ENCODE data around the gene ADCY9.

The ADCY9 gene

DNA sequence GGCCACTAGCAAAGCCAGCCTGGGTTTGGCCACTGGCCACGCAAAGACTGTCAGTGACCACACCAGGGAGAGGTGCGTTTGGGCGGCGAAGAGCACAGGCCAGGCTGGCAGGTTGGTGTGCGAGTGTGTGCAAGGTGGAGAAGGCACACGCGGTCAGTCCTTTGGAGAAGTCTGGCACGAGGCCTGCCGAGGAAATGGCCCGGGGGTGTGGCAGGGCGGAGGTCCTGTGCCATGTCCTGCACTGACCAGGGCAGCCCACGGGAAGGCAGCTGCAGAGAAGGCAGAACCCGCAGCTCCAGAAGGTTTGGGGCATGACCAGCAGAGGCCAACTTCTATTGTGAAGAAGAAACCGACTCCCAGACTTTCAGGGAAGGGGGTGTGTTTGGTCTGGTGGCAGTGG, 90.8 kb downstream of the ADCY9 start:
- no peak for DNase-seq

DNA sequence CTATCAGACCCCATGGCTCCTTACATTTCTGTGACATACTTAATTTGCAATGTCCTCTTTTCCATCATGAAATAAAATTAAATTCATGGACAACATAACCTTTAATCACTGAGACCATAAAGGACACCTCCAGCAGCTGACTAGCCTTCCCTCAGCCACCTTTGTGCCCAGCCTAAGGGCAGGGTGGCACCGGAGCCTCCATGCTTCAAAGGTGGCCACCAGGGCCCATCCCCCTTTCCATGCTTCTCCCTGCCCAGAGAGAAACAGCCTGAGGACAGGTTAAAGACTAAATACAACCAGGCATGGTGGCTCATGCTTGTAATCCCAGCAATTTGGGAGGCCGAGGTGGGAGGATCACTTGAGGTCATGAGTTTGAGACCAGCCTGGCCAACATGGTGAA, 94.3 kb downstream of the ADCY9 start:
- DNase-seq = no peak

GRCh38 chr16:4021070-4021779, 95.0 kb downstream of the ADCY9 start:
- DNase-seq = no peak

- DNase-seq = peak; percentile 34
Observed at GRCh38 chr16:4019371-4019791, 96.9 kb downstream of the ADCY9 start.

DNA sequence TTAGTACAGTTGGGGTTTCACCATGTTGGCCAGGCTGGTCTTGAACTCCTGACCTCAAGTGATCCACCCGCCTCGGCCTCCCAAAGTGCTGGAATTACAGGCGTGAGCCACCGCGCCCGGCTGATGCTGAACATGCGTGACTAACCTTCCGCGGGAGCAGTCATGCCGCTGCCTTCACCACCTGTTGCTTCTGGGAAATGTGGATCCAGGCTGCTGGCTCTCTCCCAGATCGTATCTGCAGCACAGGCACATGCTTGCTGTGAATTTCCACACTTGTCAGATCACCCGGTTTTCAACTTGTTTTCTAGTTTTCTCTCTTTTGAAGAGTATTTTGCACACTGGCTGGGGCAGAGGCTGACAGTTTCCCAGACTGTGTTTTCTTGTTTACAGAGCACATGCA, 97.9 kb downstream of the ADCY9 start:
- no peak for DNase-seq

DNA sequence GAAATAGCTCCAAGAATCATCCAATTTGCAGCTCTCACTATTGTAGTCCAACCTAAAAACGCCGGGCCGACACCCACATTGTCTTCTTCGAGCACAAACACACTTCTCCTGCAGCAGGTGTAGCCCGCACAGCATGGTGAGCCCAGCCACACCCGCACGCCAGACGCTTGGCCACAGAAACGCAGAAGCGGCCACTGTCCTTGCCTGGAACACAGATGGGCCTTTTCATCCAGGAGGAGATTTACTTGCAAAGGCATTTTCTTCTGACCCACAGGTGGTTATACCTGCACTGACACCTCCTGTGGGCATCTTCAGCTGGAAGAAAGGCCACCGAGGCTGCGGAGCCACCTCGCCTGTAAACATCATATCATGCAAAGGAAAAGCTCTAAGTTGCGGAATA, 98.4 kb downstream of the ADCY9 start:
- DNase-seq = no peak

- peak; percentile 98 for DNase-seq
Observed at GRCh38 chr16:4016658-4017057, 99.6 kb downstream of the ADCY9 start.

DNA sequence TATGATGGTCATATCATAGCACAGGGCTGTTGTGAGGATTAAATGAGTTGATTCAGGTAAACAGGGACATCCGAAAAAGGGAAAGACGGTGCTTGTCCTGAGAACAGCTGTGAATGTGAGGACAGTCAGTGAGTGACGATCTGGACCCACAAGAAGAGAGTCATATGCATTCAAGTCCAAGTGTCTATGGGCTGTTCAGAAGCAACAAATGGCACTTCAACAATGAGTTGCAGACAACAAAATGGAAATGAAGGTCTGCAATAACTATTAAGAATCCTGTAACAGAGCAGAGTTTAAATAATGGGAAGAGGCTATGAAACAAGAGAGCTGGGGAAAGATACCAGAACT, 100.3 kb downstream of the ADCY9 start:
- peak; percentile 43 for DNase-seq

DNA sequence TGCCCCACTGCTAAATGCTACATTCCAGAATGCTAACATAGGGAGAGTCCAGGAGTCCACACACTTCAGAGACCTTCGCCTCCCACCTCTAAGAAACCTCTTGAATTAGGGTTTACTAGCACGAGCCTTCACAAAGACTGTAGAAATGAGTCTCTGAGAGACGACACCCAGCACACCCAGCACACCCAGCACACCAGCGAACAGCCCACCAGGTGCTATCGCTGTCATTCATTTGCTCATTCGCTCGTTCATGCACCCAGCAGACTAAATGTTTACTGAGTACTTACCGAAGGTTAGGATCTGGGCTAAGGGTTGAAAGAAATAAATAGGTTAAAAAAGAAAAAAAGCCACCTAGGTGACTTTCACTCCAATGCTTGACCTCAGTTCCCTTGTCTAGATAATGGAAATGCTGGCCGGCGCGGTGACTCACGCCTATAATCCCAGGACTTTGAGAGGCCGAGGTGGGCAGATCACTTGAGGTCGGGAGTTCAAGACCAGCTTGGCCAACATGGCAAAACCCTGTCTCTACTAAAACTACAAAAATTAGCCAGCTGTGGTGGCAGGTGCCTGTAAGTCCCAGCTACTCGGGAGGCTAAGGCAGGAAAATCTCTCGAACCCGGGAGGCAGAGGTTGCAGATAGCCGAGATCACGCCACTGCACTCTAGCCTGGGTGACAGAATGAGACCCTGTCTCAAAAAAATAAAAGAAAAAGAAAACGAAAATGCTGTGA, 100.8 kb downstream of the ADCY9 start:
- DNase-seq = peak; percentile 75

GRCh38 chr16:4011940-4012629, 104.2 kb downstream of the ADCY9 start:
- no peak for DNase-seq

GRCh38 chr16:4011225-4011939, 104.9 kb downstream of the ADCY9 start:
- DNase-seq = peak; percentile 79

- no peak for DNase-seq
Observed at GRCh38 chr16:4010225-4011158, 105.8 kb downstream of the ADCY9 start.

DNA sequence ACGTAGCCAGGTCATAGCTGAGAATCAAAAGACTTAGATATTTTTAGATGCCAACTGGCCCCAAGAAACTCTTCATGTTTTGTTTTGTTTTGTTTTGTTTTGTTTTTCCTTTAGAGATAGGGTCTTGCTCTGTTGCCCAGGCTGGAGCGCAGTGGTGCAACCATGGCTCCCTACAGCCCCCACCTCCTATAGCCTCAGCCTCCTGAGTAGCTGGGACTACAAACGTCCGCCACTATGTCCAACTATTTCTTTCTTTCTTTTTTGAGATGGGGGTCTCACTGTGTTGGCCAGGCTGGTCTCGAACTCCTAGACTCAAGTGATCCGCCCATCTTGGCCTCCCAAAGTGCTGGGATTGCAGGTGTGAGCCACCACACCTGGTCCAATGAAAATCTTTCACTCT, 107.1 kb downstream of the ADCY9 start:
- no peak for DNase-seq

GRCh38 chr16:4008116-4008515, 108.1 kb downstream of the ADCY9 start:
- DNase-seq = no peak

- no peak for DNase-seq
Observed at GRCh38 chr16:4006397-4006999, 109.7 kb downstream of the ADCY9 start.

DNA sequence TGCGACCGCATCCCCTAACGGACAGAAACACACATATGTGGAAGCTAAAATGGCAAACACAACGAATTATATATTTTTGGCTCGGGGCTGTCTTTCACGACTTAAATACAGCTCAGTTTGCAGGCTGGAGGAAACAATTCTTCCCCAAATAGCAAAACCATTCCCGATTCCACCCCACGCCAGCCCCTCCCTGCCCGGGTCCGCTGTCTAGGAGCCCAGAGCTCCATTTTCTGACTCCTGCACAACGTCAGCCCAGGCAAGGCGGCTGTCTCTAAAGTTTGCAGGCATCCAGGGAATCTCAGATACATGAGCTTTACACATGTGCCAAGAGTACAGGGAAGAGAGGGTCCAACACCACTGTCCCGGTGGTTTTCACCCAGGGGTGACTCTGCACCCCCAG, 110.5 kb downstream of the ADCY9 start:
- peak; percentile 63 for DNase-seq

DNA sequence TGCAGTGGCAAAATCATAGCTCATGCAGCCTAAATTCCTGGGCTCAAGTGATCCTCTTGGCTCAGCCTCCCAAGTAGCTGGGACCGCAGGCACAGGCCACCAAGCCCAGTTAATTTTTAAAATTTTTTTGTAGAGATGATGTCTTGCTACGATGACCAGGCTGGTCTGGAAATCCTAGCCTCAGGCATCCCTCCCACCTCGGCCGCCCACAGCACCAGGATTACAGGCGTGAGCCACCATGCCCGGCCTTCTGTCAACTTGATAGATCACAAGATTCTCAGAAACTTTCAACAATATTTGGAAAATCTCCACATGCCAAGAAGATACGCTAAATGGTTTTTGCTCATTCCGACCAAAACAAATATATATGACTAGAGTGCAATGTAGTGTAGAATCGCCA, 111.0 kb downstream of the ADCY9 start:
- no peak for DNase-seq

DNA sequence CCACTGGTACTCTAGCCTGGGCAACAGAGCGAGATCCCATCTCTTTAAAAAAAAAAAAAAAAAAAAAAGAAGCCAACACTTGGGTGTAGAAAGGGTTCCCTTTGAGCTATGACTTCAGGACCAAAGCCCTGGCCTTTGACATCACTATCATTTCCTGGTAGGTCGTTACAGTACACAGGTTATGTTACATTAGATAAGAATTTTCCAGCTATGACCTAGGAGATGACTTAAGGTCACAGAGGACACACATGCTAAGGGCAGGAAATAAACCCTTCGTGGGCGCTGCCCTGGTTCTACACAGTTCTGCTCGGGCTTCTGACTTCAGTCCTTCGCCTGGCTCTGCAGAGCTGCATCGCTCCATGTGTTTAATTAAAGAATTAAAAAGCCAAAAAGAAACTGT, 112.0 kb downstream of the ADCY9 start:
- no peak for DNase-seq

DNA sequence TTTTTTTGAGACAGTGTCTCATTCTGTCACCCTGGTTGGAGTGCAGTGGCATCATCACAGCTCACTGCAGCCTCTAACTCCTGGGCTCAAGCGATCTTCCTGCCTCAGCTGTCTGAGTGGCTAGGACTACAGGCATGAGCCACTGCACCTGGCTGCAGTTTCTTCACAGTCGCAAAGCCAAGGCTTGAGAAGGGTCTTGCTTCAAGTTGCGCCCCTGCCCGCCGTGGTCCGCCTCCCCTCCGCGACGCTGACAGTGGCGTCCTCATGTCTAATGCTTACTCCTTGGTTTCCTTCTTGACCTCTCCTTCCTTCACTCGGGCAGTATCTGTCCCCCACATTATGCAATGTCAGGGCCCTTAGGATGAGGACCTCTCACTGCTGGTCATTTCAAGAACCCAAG, 112.7 kb downstream of the ADCY9 start:
- no peak for DNase-seq

- DNase-seq = no peak
Observed at GRCh38 chr16:4003166-4003565, 113.1 kb downstream of the ADCY9 start.

GRCh38 chr16:4002121-4002520, 114.1 kb downstream of the ADCY9 start:
- no peak for DNase-seq
